ENCODE measurements around the gene PDHX. TPM values are rescaled to one million over a fixed set of nuclear protein-coding genes. Genes with fewer than 3 reads are reported as not detected.
A peak's percentile ranks its signal among the peaks of the same experiment; 100 is the strongest.

PDHX gene
- total and polyA plus RNA-seq, 2 of the 4 experiments (the other 2 are of a cell fraction), result 19.8 to 26.7 TPM

- H4K91ac ChIP-seq (ENCODE audit: insufficient read depth, low read depth, low read length), result no peak overlapping the region
- H2BK15ac ChIP-seq (ENCODE audit: low read depth, low read length), result no peak overlapping the region
- H2BK5ac ChIP-seq (ENCODE audit: low read depth, low read length, poor library complexity, severe bottlenecking), result no peak overlapping the region
- H4K20me1 ChIP-seq (ENCODE audit: insufficient read depth, low read length), result peaks cover 4% of the 10 kb centered on the region; the same call in 1 of the 2 replicates
- H4K5ac ChIP-seq (ENCODE audit: low read depth, low read length), result no peak overlapping the region
- no peaks in the 10 kb centered on the region for H3K9me3 ChIP-seq (ENCODE audit: control insufficient read depth, insufficient read depth, low read length)
- H2AFZ ChIP-seq (replicated peaks; ENCODE audit: low read length, poor library complexity), result no peak overlapping the region
- no peak overlapping the region for H4K8ac ChIP-seq (ENCODE audit: low read depth in 2 of 2, low read length in 2 of 2)
- H2AK5ac ChIP-seq (ENCODE audit: low read depth, low read length), result no peak overlapping the region
- ATAC-seq (ENCODE audit: low read depth) (no peak), DNase-seq (no peak)
- H3K4me3 ChIP-seq (ENCODE audit: insufficient read depth, low read depth, low read length), result no peak overlapping the region
- ChIA-PET POLR2A (ENCODE audit: unreplicated experiment) (no interaction called here), CTCF (no interaction called here)
- H3K18ac ChIP-seq (ENCODE audit: low read depth, low read length), result no peak overlapping the region
- intact Hi-C loops (cut with micrococcal nuclease), result no loop called here
- H3K27ac ChIP-seq (ENCODE audit: insufficient read depth, low read length), result no peak overlapping the region
- H3K4ac ChIP-seq (ENCODE audit: low read depth, low read length), result no peak overlapping the region
- no peaks in the 10 kb centered on the region for H3K27me3 ChIP-seq (ENCODE audit: control insufficient read depth, insufficient read depth, low read length)
- no TSS peak for BruUV-seq (replicated peaks)
- in situ Hi-C loops (cut with MboI; ENCODE audit: low sequenced_read_pairs), result no loop called here
- no peak overlapping the region for H2BK120ac ChIP-seq (ENCODE audit: low read depth, low read length)
- H2AK9ac ChIP-seq (replicated peaks; ENCODE audit: low read depth, low read length, poor library complexity), result no peak overlapping the region
- no peak overlapping the region for H3K56ac ChIP-seq (ENCODE audit: extremely low read depth, insufficient read depth, low read length)
- H3K36me3 ChIP-seq (ENCODE audit: control insufficient read depth, insufficient read depth, low read length), result peaks cover 2% of the 10 kb centered on the region; the same call in 1 of the 2 replicates
- H3K14ac ChIP-seq (replicated peaks; ENCODE audit: low read depth, low read length), result no peak overlapping the region
- H2BK20ac ChIP-seq (ENCODE audit: low read depth, low read length), result no peak overlapping the region
- dilution Hi-C loops (cut with HindIII; ENCODE audit: low sequenced_read_pairs, unreplicated experiment), result no loop called here
- 100% methylated on average over 2 of the region's 4 CpGs; no CpG with 5 or more reads in 1 of the 2 experiments for WGBS, 2 experiments (ENCODE audit: extremely low coverage in 2 of 2, insufficient read length in 1 of 2)
- H3K23ac ChIP-seq (ENCODE audit: low read depth, low read length), result no peak overlapping the region
- peaks cover 48 to 74% of the 10 kb centered on the region in 2 experiments for H3K79me1 ChIP-seq (ENCODE audit: low read depth in 1 of 2, low read length in 2 of 2)
- H3K4me1 ChIP-seq (ENCODE audit: control insufficient read depth, insufficient read depth, low read length), result peaks cover 1% of the 10 kb centered on the region; the same call in 1 of the 2 replicates
- H3K9ac ChIP-seq (ENCODE audit: low read depth, low read length), result no peak overlapping the region
- TF ChIP-seq MAFK (IDR thresholded peaks at IDR 0.05; ENCODE audit: low read depth, low read length), result no peak
- peak; percentile 68 for TF ChIP-seq CEBPB (IDR thresholded peaks at IDR 0.05; ENCODE audit: low read depth, low read length)
- peaks cover 4% of the 10 kb centered on the region; the same call in 1 of the 2 replicates for H3K9me1 ChIP-seq (ENCODE audit: insufficient read depth, low read length)
- no peak overlapping the region for H3K4me2 ChIP-seq (ENCODE audit: low read depth, low read length)
Observed at GRCh38 chr11:34909955-34910354, 6.5 kb upstream of the PDHX start.
